Ammon's horn (tissue), 1 donor: ENCODE data around the gene TBC1D23.
"Not testable (repeated sequence)": the region's sequence is repeated elsewhere in the genome, so short reads cannot be mapped to it uniquely, and the experiment has no call there.

Experiments used
- DNase-seq: peaks from one replicate; pipeline ENCODE4 v3.0.0-alpha.2; 2016; ENCODE audit warnings: low spot score

Gene TBC1D23

GRCh38 chr3:100256731-100257151, 4.1 kb upstream of the TBC1D23 start:
- DNase-seq, result no peak

- no peak for DNase-seq
Observed at GRCh38 chr3:100257586-100257985, 3.2 kb upstream of the TBC1D23 start.

DNA sequence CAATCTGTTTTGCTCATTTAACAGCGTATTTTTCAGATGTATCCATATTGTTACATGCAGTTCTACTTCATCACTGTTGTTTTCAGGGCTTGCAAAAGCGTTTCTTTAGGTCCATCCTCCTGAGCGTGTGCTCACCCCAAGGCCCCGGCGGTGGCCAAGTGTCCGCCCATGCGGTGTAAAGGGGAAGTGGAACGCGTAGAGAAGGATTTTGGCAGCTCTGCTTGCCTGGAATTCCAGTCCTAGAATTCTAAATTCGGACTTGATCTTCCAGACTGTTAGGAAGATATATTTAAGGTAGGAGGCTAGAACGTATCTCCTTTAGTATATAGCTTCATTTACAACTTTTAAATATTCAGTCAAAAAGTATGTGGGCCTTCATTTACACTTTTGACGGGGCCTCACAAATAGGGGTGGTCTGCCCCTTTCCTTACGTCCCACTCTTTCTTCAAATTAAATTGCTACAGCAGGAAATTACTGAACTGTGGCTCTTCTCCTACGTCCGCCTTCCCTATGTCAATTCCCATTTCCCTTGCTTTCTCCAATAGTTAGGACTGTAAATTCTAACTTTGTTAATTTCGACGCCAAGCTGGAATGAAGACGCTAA, 609 bp upstream of the TBC1D23 start:
- peak; percentile 21 for DNase-seq

GRCh38 chr3:100261485-100261903, 702 bp downstream of the TBC1D23 start:
- DNase-seq, result peak; percentile 8

GRCh38 chr3:100262925-100263324, 2.1 kb downstream of the TBC1D23 start:
- not testable (repeated sequence) for DNase-seq

DNA sequence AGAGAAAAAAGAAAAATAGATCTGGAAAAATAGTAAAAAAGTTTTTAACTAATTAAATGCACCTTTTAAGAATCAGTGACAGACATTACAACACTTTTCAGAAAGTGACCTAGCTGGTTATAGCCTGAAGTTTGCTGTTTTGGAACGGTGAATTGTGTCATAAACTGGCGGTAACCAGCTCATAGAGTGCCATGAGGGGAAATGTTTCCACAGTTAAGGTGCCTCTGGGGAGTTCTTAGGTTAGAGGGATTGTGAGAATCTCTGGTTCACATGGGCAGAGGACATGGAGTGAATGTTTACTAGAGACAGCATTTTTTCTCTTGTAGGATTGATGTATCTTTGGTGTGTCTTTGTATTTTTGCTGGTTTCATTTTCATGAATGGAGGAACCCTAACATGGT, 2.8 kb downstream of the TBC1D23 start:
- no peak for DNase-seq

- no peak for DNase-seq
Observed at GRCh38 chr3:100264242-100264641, 3.5 kb downstream of the TBC1D23 start.

- DNase-seq, result no peak
Observed at GRCh38 chr3:100265016-100265415, 4.2 kb downstream of the TBC1D23 start.

DNA sequence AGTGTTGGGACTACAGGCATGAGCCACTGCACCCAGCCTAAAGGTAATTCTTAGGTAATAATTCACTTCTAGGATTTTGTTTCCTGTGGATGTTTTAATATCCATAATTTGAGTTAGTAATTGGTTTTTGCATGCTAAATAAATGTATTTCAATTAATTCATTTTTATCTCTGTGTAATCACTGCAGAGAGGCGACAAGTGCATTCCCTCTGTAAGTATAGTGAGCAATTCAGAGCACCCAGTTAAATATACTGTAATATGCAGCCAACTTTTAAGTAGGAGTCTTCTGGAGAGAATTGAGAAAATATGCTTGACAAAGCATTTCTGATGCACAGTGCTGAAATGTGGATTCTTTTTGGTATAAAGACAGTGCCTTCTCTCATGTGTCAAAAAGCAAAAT, 5.7 kb downstream of the TBC1D23 start:
- no peak for DNase-seq

- DNase-seq, result no peak
Observed at GRCh38 chr3:100268156-100268555, 7.4 kb downstream of the TBC1D23 start.

GRCh38 chr3:100269001-100269400, 8.2 kb downstream of the TBC1D23 start:
- DNase-seq, result no peak

- DNase-seq, result no peak
Observed at GRCh38 chr3:100269410-100270214, 8.8 kb downstream of the TBC1D23 start.

DNA sequence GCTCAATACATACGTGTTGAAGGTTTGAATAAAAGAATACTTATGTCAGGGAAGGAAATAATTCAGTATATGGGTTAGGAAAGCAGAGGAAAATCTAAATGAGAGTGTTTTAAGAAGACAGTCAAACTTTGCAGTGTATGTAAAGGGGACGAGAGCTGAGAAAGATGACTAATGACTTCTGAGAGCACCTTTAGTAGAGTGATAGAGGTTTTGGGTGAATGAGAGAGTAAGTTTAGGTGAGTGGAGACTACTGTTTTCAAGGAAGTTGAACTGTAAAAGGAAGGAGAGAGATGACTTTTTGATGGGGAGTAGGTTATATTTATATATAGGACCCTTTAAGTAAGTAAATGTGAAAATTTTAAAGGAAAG, 9.4 kb downstream of the TBC1D23 start:
- no peak for DNase-seq

DNA sequence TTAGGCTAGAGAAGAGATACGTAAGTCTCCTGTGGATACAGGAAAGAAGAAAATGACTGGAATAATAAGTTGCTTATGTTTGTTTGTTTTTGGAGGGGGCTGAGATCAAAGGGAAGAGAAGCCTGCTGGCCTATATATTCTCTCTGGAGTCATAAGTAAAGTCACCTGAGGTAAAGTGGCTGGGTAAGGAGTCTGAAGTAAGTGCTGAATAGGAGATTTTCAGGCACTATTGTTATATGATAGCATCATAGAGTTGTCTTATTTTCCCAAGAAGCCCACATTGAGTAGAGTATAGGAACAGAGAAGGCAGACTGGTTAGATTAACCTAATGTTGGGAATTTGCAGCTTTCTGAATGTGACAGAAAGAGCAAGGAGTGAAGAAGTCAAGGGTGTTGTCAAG, 10.7 kb downstream of the TBC1D23 start:
- no peak for DNase-seq

- DNase-seq, result not testable (repeated sequence)
Observed at GRCh38 chr3:100272797-100273611, 12.2 kb downstream of the TBC1D23 start.

GRCh38 chr3:100274361-100274760, 13.6 kb downstream of the TBC1D23 start:
- no peak for DNase-seq

- DNase-seq, result peak; percentile 15
Observed at GRCh38 chr3:100277255-100277800, 16.5 kb downstream of the TBC1D23 start.

DNA sequence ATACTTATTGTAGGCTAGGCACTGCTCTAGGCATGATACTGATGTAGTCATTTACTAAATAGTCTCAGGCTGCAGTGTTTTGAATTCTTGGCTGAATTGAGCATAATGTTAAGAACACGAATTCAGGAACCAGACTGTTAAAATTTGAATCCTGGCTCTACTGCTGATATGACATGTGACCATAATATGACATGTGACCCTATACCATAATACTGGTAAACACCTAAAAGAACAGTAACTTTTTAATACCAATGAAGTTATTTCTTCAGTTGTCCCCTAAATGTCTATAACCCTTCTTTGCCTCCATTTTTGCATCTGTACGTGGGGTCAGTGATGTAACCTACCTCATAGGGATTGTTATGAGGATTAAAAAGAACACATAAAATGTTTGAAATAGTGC, 18.1 kb downstream of the TBC1D23 start:
- DNase-seq, result no peak

- no peak for DNase-seq
Observed at GRCh38 chr3:100288288-100288894, 27.6 kb downstream of the TBC1D23 start.

- peak; percentile 27 for DNase-seq
Observed at GRCh38 chr3:100289339-100289738, 28.5 kb downstream of the TBC1D23 start.

DNA sequence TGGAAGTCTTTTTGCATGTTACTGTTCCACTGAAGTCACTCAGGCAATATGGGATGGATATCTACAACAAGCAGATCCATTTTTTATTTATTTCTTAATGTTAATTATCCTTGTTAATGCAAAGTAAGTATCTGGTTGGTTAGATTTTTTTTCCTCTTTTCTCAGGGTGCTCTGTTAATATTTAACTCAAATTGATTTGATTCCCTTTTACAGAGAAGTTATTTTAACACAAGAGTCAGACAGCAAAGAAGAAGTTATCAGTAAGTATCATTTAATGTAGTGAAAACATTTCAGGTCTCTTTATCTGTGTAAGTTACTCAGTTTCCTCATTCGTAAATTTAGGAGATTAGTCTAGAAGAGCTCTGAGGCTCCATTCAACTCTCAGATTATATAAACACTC, 34.3 kb downstream of the TBC1D23 start:
- DNase-seq, result no peak

GRCh38 chr3:100297784-100298183, 37.0 kb downstream of the TBC1D23 start:
- DNase-seq, result no peak
